GM21723 (cell line): ENCODE measurements around the gene RAPGEF4.

ENCODE experiments used
- ATAC-seq: cut with Tn5 transposase; IDR thresholded peaks from one replicate; pipeline ENCODE4 v1.9.1; 2021; ENCODE audit warnings: mild to moderate bottlenecking, moderate library complexity; ENCODE audit not compliant: unreplicated experiment

Gene RAPGEF4

DNA sequence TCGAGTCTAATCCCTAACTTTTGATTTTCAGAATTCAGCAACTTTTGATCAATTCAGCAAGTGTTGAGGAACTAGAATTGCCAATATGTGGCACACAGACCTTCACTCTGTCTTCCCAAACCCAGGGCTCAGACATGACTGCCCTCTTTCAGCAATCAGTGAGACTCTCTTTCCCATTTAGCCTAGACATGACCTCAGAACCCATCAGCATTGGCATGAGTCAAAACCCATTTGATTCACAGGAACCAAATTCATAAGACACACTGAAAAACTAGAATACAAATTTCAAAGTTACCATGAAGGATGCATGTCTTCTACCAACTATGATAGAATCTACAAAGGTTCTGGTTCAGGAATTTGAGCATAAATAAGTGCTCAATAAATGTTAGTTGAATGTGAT is 226.4 kb downstream of the RAPGEF4 start:
- no peak for ATAC-seq

DNA sequence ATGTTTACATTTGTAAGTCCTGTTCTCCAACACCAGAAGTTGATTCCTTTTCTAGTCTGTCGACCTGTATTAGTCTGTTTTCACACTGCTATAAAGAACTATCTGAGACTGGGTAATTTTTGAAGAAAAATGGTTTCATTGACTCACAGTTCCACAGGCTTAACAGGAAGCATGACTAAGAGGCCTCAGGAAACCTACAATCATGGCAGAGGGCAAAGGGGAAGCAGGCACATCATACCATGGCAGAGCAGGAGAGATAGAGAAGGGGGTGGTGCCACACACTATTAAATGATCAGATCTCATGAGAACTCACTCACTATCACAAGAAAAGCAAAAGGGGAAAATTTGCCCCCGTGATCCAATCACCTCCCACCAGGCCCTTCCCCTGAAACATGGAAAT is 227.2 kb downstream of the RAPGEF4 start:
- ATAC-seq = no peak

DNA sequence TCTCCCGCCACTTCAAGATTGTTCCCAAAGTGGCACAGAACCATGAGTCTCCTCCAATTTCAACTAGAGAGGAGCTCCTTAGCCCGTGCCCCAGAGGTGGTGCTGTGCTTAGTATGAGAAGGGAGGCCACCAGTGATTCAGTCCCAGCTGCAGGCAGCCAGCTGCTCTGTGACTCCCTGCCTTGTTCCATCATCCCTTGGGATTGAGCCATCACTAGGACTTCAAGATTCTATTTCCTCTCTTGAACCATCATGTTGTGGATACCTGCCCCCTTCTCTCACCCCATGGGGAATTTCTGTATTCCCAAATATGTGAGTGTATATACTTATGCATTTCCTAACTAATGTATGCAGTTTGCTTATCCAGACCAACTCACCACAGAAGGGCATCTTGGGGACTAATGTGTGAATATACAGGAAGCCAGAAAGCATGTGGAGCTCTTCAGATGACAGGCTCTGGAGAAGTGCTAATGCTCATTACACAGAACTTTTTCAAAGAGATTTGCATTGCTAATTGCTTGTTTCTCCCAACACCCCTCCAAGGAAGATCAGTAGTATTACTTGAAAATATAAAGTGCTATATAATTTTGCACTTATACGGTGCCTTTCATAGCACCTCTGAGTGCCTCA is 229.0 kb downstream of the RAPGEF4 start:
- no peak for ATAC-seq

DNA sequence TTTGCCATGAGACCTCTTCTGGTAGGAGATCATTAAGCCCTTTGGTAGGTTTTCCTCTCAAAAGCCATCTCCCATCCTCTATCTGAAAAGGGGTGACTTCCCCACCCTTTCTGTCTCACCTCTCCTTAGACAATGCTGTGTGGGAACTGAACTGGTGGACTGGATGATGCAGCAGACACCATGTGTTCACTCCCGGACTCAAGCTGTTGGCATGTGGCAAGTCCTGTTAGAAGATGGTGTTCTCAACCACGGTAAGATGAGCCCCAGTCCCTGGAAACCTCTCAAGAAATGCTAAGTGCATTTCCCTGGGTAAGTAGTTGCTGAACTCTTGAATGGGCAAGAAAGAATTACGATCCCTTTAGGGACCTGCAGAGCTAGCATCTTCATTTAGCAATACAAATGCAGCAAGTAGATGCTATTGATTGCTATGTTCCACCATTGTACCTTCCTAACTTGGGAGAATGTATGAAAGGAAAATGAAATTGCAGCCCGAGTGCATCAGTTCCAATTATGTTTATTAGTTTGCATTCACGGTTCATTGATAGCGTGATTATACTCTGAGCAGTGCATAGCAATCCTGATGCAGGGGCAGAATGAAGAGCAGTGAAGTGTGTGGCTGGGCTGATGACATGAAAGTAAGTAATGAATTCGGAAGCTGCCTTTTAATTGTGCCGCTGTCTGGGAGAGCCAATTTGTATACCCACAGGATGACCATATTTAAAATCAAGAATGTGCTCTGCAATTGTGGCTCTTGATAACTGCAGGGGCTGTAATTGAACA is 230.0 kb downstream of the RAPGEF4 start:
- ATAC-seq = no peak

DNA sequence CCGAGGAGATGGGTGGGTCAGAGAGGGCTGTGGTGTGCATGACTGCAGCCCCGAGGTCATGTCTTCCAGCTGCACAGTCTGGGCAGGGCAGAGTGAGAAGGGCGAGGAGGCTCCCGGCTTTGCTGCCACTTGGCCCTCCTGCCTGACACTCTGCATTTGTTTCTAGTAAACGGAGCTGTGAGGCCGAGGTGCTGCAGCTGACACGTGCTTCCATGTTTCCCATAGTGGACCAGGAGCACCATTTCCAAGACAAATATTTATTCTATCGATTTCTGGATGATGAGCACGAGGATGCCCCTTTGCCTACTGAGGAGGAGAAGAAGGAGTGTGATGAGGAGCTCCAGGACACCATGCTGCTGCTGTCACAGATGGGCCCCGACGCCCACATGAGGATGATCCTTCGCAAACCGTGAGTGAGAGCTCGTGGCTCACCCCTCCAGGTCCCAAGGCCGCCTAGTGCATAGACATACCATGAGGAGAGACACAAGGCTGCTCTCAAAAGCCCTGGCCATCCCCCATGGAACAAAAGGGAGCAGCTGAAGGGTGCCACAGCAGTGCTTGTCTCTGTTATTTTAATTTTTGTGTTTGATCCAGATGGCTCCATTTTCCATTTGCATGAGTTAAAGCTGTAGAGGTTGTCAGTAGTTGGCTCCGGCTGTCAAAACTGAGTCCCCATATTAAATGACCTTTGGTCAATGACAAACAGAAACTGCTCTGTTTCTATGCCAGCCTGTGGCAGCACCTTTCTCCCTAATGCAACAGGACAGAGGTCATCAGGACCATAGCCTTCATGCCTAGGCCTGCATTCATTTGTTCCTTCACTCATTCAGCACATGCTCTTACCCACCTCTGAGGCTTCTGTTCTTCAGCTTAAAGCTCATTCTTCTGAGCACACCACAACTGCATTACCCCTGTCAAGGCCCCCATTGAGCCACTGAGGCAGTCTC is 231.7 kb downstream of the RAPGEF4 start:
- no peak for ATAC-seq

DNA sequence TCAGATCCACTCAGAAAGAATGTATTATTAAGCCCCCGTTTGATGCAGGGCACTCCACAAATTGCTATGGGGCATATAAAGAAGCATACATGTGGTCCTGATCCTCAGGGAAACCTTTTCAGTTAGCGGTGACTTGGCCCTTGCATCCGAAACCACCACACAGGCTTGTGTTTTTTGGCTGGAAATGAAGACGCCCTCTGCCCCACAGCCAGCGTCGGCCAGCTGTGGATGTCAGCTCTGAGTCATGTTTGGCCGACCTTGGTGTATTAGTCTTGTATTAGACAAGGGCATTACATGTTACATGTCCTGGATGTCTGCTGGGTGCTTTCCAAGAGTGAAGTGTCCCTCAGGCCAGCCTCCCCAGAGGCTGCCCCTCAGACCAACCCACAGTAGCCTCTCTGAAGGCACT is 232.4 kb downstream of the RAPGEF4 start:
- ATAC-seq = no peak

DNA sequence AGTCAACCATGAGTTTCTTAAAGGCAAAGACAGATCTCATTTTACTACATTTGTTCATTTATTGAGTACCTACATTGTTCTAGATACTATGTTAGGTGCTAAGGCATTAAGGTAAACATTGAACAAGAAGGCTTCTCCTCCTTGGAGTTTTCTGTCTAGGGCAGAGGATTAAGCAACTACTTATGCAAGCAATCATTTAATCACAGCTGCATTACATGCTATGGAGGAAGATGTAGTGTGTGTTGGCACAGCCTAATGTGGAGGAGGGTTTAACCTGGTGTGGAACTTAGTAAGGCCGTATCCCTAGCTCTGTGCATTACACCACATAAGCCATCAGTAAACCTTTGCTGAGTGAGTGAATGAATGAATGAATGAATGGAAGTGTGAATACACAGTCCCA is 233.5 kb downstream of the RAPGEF4 start:
- ATAC-seq = no peak

DNA sequence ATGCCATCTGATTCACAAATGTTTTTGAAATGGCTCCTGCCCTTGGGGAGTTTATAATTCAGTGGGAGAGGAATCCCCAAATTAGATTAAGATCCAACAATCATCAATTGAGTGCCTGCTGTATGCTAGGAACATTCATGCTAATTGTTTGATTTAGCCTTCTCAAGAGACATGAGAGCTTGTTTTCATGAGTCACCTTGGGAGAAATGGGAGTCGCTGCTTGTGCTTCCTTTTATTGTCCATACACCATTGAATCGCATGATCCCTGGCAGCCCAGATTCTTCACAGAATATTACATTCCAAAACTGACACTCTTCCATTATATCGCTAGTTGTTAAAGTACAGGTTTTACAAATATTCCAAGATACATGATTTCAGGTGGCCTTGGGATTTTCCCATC is 234.0 kb downstream of the RAPGEF4 start:
- ATAC-seq = no peak

DNA sequence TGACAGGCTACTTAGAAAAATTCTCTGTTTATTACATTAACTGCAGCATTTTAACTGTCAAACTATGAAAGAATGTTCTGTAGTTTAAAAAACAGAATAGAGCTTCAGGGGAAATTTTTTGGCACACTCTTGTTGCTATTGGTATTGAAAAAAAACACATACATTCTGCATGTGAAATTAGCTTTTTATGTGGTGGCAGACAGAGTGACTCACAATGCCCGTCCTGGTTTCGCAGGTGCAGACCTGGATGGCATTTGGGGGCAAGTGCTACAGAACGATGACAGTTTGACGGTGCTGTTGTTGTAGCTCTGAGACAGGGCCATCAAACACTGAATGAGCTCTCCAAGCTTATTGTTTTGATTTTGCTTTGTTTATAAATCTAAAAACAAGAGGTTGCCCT is 235.0 kb downstream of the RAPGEF4 start:
- no peak for ATAC-seq

DNA sequence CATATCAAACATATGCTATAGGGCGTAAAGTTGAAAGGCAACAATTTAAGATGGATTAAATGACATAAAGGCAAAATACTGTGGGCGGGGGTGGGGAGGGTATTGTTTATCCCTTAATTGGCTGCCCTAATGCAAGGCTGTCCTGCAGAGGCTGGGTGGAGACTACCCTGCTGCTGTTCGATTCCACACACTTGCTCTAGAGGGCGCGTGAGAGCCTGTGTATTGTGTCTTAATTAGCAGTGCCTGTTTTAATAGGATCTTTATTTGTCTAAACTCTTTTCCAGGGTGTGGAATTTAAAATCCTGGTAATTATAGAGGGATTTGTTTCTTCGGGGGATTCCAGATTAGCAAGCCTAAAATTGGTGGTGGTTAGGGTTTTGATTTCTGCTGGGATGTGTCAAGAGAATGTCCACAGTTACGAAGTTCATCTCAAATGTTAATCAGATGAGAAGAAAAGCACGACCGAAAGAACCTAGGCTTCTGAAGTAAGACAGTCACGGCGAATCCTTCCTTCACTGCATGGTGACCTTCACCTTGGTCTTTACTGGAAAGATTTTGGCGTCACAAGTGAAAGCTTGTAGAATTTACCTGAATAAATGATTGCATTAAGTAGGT is 236.5 kb downstream of the RAPGEF4 start:
- no peak for ATAC-seq

DNA sequence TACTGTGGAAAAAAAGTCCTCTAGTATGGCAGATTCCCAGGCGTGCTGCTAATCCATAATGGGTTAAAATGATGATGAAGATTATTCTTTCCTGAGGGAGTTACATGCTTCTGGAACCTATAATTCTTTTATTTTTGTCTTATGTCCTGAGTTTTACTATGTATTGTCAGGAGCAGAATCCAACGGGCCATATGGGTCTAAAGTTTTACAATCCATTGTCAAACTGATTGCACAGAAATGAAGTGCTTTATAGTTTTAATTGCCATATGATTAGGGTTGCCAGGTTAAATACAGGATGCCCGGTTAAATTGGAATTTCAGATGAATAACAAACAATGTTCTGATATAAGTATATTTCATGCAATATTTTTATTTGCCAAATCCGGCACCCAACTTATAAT is 239.1 kb downstream of the RAPGEF4 start:
- no peak for ATAC-seq

DNA sequence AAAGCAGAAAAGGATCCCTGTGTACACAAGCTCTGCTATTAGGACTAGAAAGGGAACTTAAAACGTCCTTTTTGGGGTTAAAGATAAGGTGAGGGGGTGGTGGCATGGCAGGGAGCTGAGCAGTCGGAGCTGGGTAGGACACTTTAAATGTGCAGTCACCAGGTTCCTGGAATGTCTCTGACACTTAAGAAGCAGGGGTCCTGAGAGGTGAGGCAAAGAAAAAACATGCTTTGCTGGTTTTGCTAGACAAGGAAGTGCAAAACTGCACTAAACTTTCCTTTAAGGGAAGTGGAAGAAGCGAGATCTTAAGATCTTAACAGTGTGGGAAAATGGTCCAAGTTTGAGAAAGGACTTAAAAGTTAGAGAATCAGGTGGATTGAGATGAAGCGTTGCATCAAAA is 240.5 kb downstream of the RAPGEF4 start:
- ATAC-seq = no peak

DNA sequence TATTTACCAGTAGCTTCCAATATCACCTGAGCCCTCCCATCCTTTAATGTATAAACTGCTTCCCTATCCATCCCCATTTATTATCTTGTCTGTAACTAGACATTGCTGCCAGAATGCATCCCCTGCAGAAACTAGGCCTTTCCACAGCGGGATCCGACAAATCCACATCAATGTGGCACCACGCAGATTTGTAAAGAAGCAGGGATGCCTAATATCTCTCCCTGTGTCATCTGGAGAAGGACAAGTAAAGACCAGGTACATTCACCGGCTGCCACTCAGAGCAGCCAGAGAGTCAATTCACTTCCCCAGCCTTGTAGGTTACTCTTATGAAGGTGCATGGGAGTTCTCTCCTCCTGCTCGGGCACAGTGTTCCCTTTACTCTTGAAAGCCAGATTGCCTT is 241.2 kb downstream of the RAPGEF4 start:
- no peak for ATAC-seq

DNA sequence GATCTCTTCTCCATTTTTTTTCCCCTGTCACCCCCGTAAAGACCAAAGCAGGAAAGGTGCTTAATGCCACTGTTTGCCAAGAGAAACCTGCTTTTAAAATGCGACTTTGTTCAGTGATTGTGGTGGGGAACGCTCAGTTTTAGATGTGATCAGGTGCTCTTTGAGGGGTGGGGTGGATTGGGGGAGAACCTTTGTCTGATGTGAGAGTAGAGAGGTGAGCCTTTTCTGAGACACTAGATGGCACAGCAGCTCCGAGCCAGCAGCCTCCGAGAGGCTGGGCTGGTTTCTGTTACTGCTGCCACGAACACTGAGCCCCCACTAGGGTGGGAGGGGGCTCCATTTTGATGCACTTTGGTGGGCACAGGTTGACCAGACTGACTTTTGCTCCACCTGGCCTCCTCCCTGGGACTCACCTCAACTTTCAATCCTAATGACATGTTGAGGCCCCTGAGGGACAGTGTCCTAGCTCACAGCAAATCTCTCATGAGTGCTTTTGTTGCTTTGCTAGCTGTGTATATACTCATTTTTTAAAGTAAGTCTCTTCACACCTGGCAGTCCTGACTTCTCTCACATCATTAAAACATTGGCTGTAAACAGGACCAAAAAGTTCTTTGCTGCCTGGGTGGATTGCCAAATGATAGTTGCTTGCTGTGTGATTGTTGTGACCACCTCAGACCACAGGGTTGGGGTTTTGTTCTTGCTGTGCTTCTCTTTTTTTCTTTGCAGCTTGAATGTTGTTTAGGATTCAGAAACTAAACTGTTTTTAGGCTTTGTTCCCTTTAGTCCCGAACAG is 241.8 kb downstream of the RAPGEF4 start:
- no peak for ATAC-seq

DNA sequence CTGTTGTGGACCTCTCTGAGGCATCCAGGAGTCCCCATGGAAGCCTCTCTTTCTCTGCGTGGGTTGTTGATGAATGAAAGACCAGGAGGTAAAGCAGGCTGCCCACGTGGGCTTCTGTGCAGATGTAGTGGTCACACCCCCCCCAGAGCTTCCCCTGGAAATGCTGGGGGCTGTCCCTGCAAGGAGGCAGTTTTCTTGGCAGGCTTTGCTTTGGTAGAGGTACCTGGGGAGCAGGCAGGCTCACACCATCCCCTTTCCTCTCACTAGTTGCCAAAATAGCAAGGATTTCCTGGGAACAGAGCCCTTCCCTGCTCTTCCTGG is 242.4 kb downstream of the RAPGEF4 start:
- ATAC-seq = no peak

DNA sequence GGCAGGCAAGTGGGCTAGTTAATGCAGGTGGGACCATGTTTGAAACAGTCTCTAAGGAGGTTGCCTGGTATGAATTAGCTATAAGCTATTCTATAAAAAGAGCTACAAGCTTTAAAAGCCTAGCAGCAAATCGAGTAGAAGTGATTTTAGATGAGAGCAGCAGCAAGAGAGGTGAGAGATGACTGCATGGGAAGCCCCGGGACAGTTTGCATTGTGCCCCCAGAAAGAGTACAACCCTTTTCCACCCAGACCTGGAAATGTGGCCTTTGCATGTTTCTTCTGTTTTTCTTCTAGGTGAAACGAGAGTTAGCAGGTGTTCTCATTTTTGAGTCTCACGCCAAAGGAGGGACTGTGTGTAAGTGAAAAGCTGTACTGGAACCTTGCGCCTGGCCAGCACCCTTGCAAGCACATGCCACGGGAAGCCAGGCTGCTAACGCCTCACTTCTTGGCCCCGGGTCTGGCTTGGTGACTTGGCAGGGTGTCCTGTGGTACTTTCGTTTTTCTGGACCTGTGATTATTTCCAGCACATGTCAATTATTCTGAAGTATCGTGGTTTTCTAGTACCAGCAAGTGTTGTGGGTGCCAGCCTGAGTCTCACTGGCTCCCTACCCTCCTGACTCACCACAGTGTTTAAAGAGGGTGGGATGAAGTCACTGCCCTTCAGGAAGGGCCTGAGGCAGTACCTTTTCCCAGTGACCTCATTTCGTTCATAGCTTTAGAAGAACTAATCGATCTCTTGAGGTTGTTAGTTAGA is 249.7 kb downstream of the RAPGEF4 start:
- ATAC-seq = no peak

DNA sequence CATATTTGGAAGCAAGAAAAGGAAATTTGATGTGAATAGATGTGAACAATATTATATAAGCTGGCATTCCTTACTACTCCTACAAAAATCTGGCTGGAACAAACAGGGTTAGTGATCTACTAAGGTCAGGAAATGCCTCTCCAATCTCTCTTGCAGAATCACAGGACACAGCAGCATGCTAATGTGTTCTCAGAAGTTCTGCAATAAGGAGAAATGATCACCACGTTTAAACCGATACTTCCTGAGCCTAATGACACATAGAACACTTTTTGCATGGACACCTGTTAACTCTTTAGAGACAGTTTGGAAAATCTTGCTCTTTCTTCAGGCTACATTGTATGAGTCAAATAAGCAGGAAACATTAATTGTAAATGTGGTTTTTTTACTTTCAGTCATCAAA is 250.4 kb downstream of the RAPGEF4 start:
- no peak for ATAC-seq

DNA sequence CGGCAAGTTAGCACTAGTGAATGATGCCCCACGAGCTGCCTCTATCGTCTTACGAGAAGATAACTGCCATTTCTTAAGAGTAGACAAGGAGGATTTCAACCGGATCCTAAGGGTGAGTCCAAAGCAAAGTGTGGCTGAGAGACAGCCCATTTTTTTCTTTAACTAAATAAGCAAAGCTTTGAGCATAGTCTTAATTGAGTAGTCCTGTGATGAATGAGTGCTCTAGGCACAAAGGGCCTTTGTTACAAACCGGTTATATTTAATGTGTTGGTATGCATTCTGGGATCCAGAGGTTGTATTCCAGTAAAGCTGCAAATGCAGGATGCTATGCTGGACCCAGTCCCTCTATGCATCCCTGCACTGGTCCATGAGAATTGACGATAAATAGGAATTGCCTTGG is 253.1 kb downstream of the RAPGEF4 start:
- no peak for ATAC-seq

DNA sequence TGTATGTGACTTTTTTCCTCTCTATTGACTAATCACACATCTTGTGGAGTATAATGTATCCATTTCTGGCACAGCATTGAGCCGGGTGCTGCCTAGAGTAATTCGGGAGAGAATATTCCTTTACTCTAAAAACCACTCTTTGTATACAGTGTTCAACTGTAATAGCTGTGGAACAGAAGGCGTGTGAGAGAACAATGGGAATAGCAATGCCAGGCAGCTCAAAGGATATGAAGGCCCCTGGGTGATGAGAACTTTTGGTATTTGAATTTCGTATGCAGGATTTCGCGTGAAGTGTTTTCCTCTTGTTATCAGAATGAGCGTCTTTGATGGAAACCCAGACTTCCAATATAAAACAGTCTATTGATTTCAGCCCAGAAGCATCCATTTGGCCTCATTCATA is 255.4 kb downstream of the RAPGEF4 start:
- ATAC-seq = no peak

DNA sequence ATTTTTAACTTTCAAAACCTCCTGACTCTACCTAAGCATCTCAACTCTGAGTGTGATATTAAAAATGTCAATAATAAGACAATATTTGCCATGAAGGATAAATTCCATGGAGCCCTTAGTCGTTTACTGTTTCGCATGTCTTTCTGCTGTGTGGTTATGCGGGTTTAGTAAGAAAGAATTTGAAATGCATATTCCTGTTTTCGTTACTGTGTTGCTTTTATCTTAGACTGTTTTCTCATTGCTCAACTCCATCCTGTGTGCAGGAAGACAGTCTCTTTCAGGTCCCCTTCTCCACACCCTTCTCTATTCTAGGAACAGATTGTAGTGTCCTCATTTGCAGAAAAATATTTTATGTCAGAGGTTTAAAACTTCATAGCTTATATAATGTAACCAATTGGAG is 257.5 kb downstream of the RAPGEF4 start:
- no peak for ATAC-seq
